ENCODE data around the gene TMEM63C.

- TF ChIP-seq, protein P1, sequence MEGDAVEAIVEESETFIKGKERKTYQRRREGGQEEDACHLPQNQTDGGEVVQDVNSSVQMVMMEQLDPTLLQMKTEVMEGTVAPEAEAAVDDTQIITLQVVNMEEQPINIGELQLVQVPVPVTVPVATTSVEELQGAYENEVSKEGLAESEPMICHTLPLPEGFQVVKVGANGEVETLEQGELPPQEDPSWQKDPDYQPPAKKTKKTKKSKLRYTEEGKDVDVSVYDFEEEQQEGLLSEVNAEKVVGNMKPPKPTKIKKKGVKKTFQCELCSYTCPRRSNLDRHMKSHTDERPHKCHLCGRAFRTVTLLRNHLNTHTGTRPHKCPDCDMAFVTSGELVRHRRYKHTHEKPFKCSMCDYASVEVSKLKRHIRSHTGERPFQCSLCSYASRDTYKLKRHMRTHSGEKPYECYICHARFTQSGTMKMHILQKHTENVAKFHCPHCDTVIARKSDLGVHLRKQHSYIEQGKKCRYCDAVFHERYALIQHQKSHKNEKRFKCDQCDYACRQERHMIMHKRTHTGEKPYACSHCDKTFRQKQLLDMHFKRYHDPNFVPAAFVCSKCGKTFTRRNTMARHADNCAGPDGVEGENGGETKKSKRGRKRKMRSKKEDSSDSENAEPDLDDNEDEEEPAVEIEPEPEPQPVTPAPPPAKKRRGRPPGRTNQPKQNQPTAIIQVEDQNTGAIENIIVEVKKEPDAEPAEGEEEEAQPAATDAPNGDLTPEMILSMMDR (IDR thresholded peaks at IDR 0.05; ENCODE audit: low read length) = no peak
- TF ChIP-seq EZH2 (IDR thresholded peaks at IDR 0.05; ENCODE audit: borderline replicate concordance, low read length) = no peak
Measured at GRCh38 chr14:77206261-77206824, 24.7 kb downstream of the TMEM63C start.

Measured in OCI-LY1 (cell line).